ENCODE data around the gene PRDM15.

The PRDM15 gene

GRCh38 chr21:41927727-41928409 lies 48.7 kb upstream of the PRDM15 start:
- Histone ChIP-seq H3K27me3 (replicated peaks; ENCODE audit: insufficient read depth, low read length) (no peaks in the 10 kb centered on the region), H3K9ac (ENCODE audit: low read length) (peak overlapping the region; percentile 30), H3K9me3 (replicated peaks; ENCODE audit: insufficient read depth, low read length) (no peaks in the 10 kb centered on the region), H3K4me1 (ENCODE audit: low read length) (peaks cover 37% of the 10 kb centered on the region), H4K20me1 (ENCODE audit: insufficient read depth, low read length) (no peaks in the 10 kb centered on the region), H3F3A (ENCODE audit: insufficient read depth, low read length) (peaks cover 40% of the 10 kb centered on the region), H3K36me3 (replicated peaks; ENCODE audit: insufficient read depth, low read length) (no peaks in the 10 kb centered on the region), H3K9me2 (replicated peaks; ENCODE audit: insufficient read depth, low read length) (no peaks in the 10 kb centered on the region), H3K4me2 (ENCODE audit: low read depth, low read length) (peak overlapping the region; percentile 77), H3K4me3 (ENCODE audit: low read length) (0 out of 2 replicates have a peak overlapping the region, but pooled peaks have one; percentile 2), H3K27ac (ENCODE audit: low read length) (peak overlapping the region; percentile 86), H3K79me2 (ENCODE audit: low read length) (peaks cover 28% of the 10 kb centered on the region), H2AFZ (ENCODE audit: low read length) (peak overlapping the region; percentile 32)
- TF ChIP-seq EZH2phosphoT487 (IDR thresholded peaks at IDR 0.05; ENCODE audit: low read length) (no peak), CTCF (IDR thresholded peaks at IDR 0.05; ENCODE audit: low read length) (no peak), EZH2 (optimal IDR thresholded peaks at IDR 0.05; ENCODE audit: low read depth, low read length) (no peak)
- DNase-seq: peak; percentile 87

- Histone ChIP-seq H3K27ac (ENCODE audit: low read length) (peak overlapping the region; percentile 86), H3K79me2 (ENCODE audit: low read length) (peaks cover 28% of the 10 kb centered on the region), H3K9me2 (replicated peaks; ENCODE audit: insufficient read depth, low read length) (no peaks in the 10 kb centered on the region), H4K20me1 (ENCODE audit: insufficient read depth, low read length) (no peaks in the 10 kb centered on the region), H3K36me3 (replicated peaks; ENCODE audit: insufficient read depth, low read length) (no peaks in the 10 kb centered on the region), H2AFZ (ENCODE audit: low read length) (peak overlapping the region; percentile 61), H3F3A (ENCODE audit: insufficient read depth, low read length) (peaks cover 40% of the 10 kb centered on the region), H3K4me1 (ENCODE audit: low read length) (peaks cover 37% of the 10 kb centered on the region), H3K4me3 (ENCODE audit: low read length) (peak overlapping the region; percentile 62), H3K27me3 (replicated peaks; ENCODE audit: insufficient read depth, low read length) (no peaks in the 10 kb centered on the region), H3K4me2 (ENCODE audit: low read depth, low read length) (peak overlapping the region; percentile 77), H3K9ac (ENCODE audit: low read length) (peak overlapping the region; percentile 72), H3K9me3 (replicated peaks; ENCODE audit: insufficient read depth, low read length) (no peaks in the 10 kb centered on the region)
- no peak for TF ChIP-seq EZH2 (optimal IDR thresholded peaks at IDR 0.05; ENCODE audit: low read depth, low read length)
- no peak for TF ChIP-seq EZH2phosphoT487 (IDR thresholded peaks at IDR 0.05; ENCODE audit: low read length)
- TF ChIP-seq CTCF (IDR thresholded peaks at IDR 0.05; ENCODE audit: low read length): no peak
- no peak for DNase-seq
Observed at GRCh38 chr21:41926807-41927171, 47.6 kb upstream of the PRDM15 start.

- H3K4me1 ChIP-seq (ENCODE audit: low read length): peaks cover 37% of the 10 kb centered on the region
- H2AFZ ChIP-seq (ENCODE audit: low read length): peak overlapping the region; percentile 61
- H3K79me2 ChIP-seq (ENCODE audit: low read length): peaks cover 28% of the 10 kb centered on the region
- no peaks in the 10 kb centered on the region for H3K27me3 ChIP-seq (replicated peaks; ENCODE audit: insufficient read depth, low read length)
- peak; percentile 94 for DNase-seq
- H4K20me1 ChIP-seq (ENCODE audit: insufficient read depth, low read length): no peaks in the 10 kb centered on the region
- H3K9me3 ChIP-seq (replicated peaks; ENCODE audit: insufficient read depth, low read length): no peaks in the 10 kb centered on the region
- TF ChIP-seq EZH2 (optimal IDR thresholded peaks at IDR 0.05; ENCODE audit: low read depth, low read length) (no peak), EZH2phosphoT487 (IDR thresholded peaks at IDR 0.05; ENCODE audit: low read length) (no peak), CTCF (IDR thresholded peaks at IDR 0.05; ENCODE audit: low read length) (no peak)
- no peaks in the 10 kb centered on the region for H3K9me2 ChIP-seq (replicated peaks; ENCODE audit: insufficient read depth, low read length)
- peaks cover 40% of the 10 kb centered on the region for H3F3A ChIP-seq (ENCODE audit: insufficient read depth, low read length)
- H3K27ac ChIP-seq (ENCODE audit: low read length): peak overlapping the region; percentile 86
- H3K36me3 ChIP-seq (replicated peaks; ENCODE audit: insufficient read depth, low read length): no peaks in the 10 kb centered on the region
- H3K4me2 ChIP-seq (ENCODE audit: low read depth, low read length): peak overlapping the region; percentile 77
- peak overlapping the region; percentile 62 for H3K4me3 ChIP-seq (ENCODE audit: low read length)
- peak overlapping the region; percentile 72 for H3K9ac ChIP-seq (ENCODE audit: low read length)
Observed at GRCh38 chr21:41926117-41926806, 47.1 kb upstream of the PRDM15 start.
